HG02840 (cell line): Measurements from ENCODE around the gene TMOD4.

ENCODE experiments used
- ATAC-seq: cut with Tn5 transposase; IDR thresholded peaks from one replicate; pipeline ENCODE4 v1.9.1; 2021; ENCODE audit warnings: mild to moderate bottlenecking, moderate library complexity, moderate number of reproducible peaks; ENCODE audit not compliant: unreplicated experiment, low FRiP score

TMOD4 gene

GRCh38 chr1:151176514-151177045 lies 799 bp upstream of the TMOD4 start:
- no peak for ATAC-seq

- no peak for ATAC-seq
These were observed 590 bp downstream of the TMOD4 start for GRCh38 chr1:151175041-151175741.

GRCh38 chr1:151171190-151171589 lies 4.6 kb downstream of the TMOD4 start:
- ATAC-seq: no peak

GRCh38 chr1:151167116-151167515 lies 8.7 kb downstream of the TMOD4 start:
- no peak for ATAC-seq

GRCh38 chr1:151166505-151166956 lies 9.2 kb downstream of the TMOD4 start:
- no peak for ATAC-seq

GRCh38 chr1:151165738-151166504 lies 9.9 kb downstream of the TMOD4 start, which contains the start of the genes LYSMD1 and SCNM1:
TSS of gene LYSMD1 (minus strand) at chr1:151165902. CDS start at chr1:151165258, 644 bp downstream.
TSS of gene SCNM1 (plus strand) at chr1:151166144. CDS start at chr1:151166153, 9 bp downstream.
- peak; percentile 86 for ATAC-seq

- ATAC-seq: no peak
These were observed 10.5 kb downstream of the TMOD4 start for GRCh38 chr1:151165281-151165737.

- ATAC-seq: no peak
These were observed 11.0 kb downstream of the TMOD4 start for GRCh38 chr1:151164732-151165280.

- ATAC-seq: no peak
These were observed 16.4 kb downstream of the TMOD4 start for GRCh38 chr1:151159373-151159772.

GRCh38 chr1:151158751-151159251 lies 17.0 kb downstream of the TMOD4 start:
- ATAC-seq: no peak

- ATAC-seq: no peak
These were observed 17.5 kb downstream of the TMOD4 start for GRCh38 chr1:151158326-151158725.

GRCh38 chr1:151157067-151157531 lies 18.7 kb downstream of the TMOD4 start:
- ATAC-seq: no peak

GRCh38 chr1:151156515-151156819 lies 19.3 kb downstream of the TMOD4 start, which contains the start of gene TNFAIP8L2:
TSS of gene TNFAIP8L2 (plus strand) at chr1:151156649. CDS start at chr1:151158698, 2,049 bp downstream.
- no peak for ATAC-seq

GRCh38 chr1:151147665-151148064 lies 28.1 kb downstream of the TMOD4 start:
- no peak for ATAC-seq

- no peak for ATAC-seq
These were observed 28.7 kb downstream of the TMOD4 start for GRCh38 chr1:151147132-151147503.

- ATAC-seq: peak; percentile 96
These were observed 29.2 kb downstream of the TMOD4 start, which contains the start of gene SEMA6C for GRCh38 chr1:151146412-151147131. TSS of gene SEMA6C (minus strand) at chr1:151146631. CDS start at chr1:151142621, 4,010 bp downstream.

GRCh38 chr1:151146072-151146411 lies 29.7 kb downstream of the TMOD4 start:
- no peak for ATAC-seq

GRCh38 chr1:151145304-151146071 lies 30.3 kb downstream of the TMOD4 start:
- no peak for ATAC-seq
